KG1 (cell line): ENCODE measurements around the gene JMJD1C.
A peak's percentile ranks its signal among the peaks of the same experiment; 100 is the strongest.
"Not testable (repeated sequence)": the region's sequence is repeated elsewhere in the genome, so short reads cannot be mapped to it uniquely, and the experiment has no call there.

Experiments
- DNase-seq: peaks from one replicate; lab custom pipeline; 2025; lab: John Stamatoyannopoulos, UW

Gene JMJD1C

GRCh38 chr10:63168821-63169462, 296.8 kb downstream of the JMJD1C start:
- DNase-seq: no peak

DNA sequence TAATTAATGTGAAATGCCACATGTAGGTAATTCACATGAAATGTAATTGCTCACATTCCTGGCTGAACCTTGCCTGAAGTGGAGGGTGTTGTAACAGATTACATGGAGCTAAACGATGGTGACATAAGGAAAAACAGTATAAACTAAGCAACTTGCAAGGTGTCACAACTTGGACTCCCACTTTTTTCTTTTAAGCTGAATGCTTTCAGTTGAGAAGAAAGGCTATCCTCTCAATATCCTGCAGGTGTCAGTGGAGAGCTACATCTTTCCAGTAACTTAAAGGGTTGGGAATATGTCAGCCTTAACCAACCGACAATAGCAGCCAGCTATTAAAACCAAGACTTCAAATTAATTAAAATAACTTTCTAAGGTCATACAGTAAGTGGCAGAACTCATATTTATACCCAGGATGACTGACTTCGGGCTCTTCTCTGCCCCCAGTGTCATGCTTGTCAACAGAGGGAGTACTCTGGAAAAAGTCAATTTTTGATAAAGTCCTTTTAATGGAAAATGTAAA, 299.0 kb downstream of the JMJD1C start:
- peak; percentile 49 for DNase-seq

- DNase-seq: no peak
Measured at GRCh38 chr10:63165249-63165648, 300.5 kb downstream of the JMJD1C start.

GRCh38 chr10:63164166-63164623, 301.6 kb downstream of the JMJD1C start:
- no peak for DNase-seq

DNA sequence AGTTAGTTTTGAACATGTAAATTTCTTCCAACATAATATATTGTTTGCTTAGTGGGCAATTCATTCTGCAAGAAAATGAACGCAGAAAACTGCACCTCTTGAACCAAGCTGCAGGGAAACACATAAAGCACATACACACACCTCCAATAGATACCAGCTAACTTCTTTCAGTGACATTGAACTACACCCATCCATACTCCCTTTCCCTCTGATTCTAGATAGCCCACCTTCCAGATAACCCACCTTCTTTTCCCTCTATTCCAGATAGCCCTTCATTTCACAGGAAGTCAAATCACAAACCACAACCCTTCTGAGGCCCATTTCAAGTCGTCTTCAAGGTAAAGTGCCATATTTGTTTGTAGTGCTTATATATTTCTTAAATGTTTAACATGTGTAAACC, 304.2 kb downstream of the JMJD1C start:
- DNase-seq: no peak

DNA sequence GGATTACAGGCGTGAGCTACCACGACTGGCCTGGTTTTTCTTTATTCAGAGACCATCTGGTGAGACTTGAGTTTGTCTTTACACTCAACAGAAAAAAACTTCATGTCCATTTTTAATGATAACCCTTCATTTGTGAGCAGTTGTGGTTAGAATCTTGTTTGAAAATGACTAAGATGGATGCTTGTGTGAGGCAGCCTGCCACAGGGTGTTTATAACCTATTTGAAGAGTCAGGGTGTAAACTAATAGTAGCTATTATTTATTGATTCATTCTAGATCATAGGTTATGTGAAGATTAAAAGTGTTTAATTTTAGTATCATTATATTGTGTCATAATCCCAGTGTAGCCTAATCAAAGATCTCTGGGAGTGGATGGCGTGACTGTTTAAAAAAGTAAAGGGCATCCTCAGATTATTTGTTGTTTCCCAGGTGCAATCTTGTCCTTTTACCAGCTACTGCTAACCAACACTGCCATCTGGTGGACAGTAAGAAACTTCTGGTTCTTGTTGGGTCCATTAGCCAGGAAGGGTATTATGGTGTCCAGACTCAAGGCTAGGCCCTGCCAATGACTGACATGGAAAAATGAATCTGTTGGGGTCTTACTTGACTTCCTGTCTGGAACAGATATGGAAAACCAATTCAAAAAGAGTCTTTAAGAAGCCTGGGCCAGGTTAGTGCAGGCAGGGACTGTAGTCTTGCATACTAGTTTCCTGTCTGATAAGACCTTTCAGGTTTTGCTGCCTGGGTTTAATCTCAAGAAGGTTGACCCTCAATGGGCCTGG, 307.7 kb downstream of the JMJD1C start:
- DNase-seq: peak; percentile 13

GRCh38 chr10:63156236-63156635, 309.5 kb downstream of the JMJD1C start:
- no peak for DNase-seq

DNA sequence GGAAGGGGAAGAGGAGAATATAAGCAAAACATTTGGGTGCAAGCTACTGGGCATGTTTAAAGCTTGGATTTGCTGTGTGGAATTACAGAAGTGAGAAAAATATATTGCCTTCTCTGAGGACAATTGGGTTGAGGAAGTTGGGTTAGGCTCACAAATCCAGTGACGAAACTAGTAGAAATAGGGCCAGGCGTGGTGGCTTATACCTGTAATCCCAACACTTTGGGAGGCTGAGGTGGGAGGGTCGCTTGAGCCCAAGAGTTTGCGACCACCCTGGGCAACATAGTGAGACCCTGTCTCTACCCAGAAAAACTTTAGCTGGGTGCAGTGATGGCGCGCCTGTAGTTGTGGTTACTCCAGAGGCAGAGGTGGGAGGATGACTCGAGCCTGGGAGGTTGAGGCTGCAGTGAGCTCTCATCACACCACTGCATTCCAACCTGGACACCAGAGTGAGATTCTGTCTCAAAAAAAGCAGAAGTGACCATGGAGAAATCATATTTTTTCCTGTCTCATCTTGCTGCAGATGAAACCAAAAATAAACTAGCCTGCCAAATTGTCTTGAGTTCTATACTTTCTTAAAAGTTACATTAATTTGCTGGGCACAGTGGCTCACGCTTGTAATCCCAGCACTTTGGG, 310.3 kb downstream of the JMJD1C start:
- no peak for DNase-seq

DNA sequence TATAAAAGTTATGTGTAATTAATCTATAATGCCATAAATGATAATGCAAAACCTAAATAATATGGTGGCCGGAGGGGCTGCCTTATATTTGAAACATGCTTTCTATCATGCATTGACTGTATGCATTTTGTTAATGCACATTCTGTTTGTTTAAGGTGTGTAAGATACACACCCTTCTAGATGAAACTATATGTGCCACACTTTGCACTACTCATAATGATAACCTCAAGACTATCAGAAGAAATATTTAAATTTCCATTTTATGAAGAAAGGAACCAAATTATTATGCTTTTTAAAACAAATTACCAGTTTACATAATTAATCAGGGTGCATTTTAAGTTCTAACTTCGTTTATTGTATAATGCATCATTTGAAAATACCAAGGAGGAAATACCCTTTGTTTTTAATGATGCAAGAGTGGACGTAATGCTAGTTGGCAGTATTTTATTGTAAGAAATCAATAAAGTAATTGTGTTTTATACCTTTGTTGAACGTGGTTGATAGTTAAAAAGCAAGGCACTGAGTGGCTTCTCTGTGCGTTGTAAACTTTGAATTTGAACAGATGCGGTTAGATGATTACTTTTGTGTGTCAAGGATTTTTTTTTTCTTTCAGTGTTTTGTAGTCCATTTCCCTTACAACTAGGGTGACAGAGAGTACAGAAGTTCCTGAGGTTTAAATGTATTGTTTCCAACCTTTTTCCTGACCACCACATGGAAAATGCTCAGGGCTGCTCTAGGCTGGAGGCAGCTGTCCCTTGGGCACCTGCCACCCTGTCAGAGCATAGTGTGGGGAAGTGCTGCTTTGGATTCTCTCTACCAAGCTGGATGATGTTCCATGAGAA, 311.0 kb downstream of the JMJD1C start:
- DNase-seq: no peak

GRCh38 chr10:63153868-63154545, 311.8 kb downstream of the JMJD1C start:
- not testable (repeated sequence) for DNase-seq

DNA sequence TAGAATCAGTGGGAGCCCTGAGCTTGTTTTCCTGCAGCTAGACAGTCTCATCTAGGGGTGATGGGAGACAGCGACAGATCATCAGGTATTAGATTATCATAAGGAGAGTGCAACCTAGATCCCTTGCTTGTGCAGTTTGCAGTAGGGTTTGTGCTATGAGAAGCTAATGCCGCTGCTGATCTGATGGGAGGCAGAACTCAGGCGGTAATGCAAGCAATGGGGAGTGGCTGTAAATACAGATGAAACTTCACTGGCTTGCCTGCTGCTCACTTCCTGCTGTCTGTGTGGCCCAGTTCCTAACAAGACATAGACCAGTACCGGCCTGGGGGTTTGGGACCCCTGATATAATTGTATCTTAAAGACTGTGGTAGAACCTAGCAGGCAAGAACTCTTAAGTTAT, 315.0 kb downstream of the JMJD1C start:
- no peak for DNase-seq

GRCh38 chr10:63146503-63146902, 319.3 kb downstream of the JMJD1C start:
- no peak for DNase-seq

DNA sequence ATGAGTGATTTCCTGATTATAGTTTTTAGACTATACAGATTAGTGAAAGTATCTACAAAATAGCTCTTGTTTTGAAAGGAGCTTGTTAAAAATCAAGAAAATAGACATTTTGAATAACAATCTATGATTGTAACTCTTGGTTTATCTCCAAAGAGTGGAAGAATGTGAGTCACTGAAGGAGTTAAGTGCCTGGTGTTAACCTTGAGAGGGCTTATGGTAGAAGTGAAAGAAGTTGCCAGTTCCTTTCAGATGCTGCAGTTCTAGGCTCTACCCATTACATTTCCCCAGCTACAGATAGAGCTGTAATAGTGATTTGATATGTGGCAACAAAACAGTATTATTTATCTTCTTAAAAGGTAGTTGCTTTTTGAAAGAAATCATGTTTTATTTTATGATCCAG, 320.0 kb downstream of the JMJD1C start:
- no peak for DNase-seq

DNA sequence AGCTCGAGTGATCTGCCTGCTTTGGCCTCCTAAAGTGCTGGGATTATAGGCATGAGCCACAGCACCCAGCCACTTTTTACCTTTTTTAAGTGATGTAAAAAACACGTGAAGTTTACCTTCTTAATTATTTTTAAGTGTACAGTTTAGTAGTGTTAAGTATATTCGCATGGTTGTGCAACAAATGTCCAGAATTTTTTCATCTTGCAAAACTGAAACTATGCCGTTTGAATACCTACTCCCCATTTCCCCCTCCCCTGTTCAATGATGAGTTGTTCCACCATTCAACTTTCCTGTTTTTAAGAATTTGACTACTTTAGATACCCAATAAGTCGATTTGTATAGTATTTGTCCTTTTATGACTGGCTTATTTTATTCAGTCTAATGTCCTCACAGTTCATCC, 321.8 kb downstream of the JMJD1C start:
- DNase-seq: no peak

- no peak for DNase-seq
Measured at GRCh38 chr10:63142136-63142535, 323.6 kb downstream of the JMJD1C start.

DNA sequence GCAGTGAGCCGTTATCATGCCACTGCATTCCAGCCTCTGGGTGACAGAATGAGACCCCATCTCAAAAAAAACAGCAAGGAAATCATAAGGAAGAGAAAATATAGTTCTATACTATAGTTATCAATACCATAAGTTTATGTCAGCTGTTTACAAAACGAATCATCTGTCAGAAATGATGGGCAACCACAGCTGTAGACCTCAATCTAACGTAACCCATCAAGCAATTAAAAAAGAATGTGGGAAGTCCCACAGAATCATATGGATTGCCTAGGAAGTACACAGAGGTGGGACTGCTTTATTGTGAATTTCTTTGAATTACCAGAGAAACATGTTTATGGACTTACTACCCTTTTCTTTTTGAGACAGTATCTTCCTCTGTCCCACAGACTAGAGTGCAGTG, 325.7 kb downstream of the JMJD1C start:
- no peak for DNase-seq

DNA sequence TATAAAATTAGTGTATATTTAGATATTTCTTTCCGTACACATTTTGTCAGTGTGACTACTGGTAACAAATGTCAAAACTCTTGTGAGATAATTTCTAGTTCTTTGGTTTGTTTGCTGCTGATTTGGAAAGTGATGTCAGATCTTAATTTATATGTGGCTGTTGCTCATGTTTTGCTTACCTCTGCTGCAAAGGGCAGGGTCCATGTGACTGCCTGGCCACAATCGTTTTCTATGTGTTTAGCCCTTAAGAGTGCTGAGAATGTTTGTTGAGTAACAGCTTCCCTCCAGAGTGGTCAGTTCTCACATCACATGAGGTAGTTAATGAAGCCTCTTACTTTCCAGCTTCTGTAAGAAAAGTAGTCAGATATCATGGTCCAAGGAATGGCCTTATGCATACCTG, 328.5 kb downstream of the JMJD1C start:
- no peak for DNase-seq

GRCh38 chr10:63133821-63134557, 331.8 kb downstream of the JMJD1C start:
- no peak for DNase-seq

- peak; percentile 98 for DNase-seq
Measured at GRCh38 chr10:63133056-63133820, 332.5 kb downstream of the JMJD1C start, which contains the start of gene NRBF2. Gene NRBF2 (plus strand): TSS chr10:63133328. CDS start chr10:63133471, 143 bp downstream.

DNA sequence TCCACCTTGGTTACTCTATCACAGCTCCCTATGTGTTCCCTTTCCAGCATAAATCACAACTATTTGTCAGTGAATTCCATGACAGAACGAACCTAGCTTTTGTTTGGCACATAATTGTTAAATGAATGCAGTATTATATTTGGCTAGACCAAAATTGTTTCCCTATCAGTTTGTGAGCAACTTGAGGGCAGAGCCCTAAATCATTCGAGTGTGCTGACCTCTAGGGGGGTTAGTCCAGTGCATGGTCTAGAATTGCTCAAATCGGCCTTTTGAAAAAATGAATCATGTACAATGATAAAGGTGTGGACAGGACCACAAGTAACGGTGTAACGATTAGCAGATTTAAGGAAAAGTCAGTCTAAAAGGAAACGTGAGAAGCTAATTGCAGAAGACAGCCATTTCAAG, 333.1 kb downstream of the JMJD1C start:
- no peak for DNase-seq
